Left lung (tissue), 10 donors: ENCODE results near the gene DLX3. TPM values are rescaled to one million over a fixed set of nuclear protein-coding genes. Genes with fewer than 3 reads are reported as not detected.

Experiments used
- ATAC-seq: fragments of 200-7000 bp; cut with Tn5 transposase; one replicate; pipeline ENCODE4 v1.9.1; 2020; ENCODE audit warnings: moderate library complexity
- DNase-seq, 4 donors: peaks; one replicate each; pipeline ENCODE4 v3.0.0-alpha.2; 2013 to 2020
- H3K27ac ChIP-seq, 2 donors: fragments of 200-600 bp; sonication (generic) in 1 of 2; one replicate each; pipeline versions ENCODE4 v1.5.0 to v1.8.0; 2020 to 2021
- H3K27me3 ChIP-seq, 2 donors: fragments of 200-600 bp; sonication (generic) in 1 of 2; one replicate each; pipeline versions ENCODE4 v1.5.0 to v1.8.0; 2020 to 2021
- H3K36me3 ChIP-seq, 2 donors: fragments of 200-600 bp; sonication (generic) in 1 of 2; one replicate each; pipeline versions ENCODE4 v1.5.0 to v1.8.0; 2020 to 2021
- H3K4me1 ChIP-seq, 2 donors: fragments of 200-600 bp; one replicate each; pipeline ENCODE4 v1.8.0; 2021
- H3K4me3 ChIP-seq, 2 donors: fragments of 200-600 bp; sonication (generic) in 1 of 2; one replicate each; pipeline versions ENCODE4 v1.5.0 to v1.8.0; 2020 to 2021; ENCODE audit warnings: mild to moderate bottlenecking in 1 of 2
- H3K9me3 ChIP-seq, 2 donors: fragments of 200-600 bp; sonication (generic) in 1 of 2; one replicate each; pipeline versions ENCODE4 v1.5.0 to v1.8.0; 2020 to 2021
- CTCF ChIP-seq, 2 donors: fragments of 200-600 bp; sonication (generic) in 1 of 2; IDR thresholded peaks; one replicate each; pipeline versions ENCODE4 v1.5.0 to v1.8.0; 2021; ENCODE audit warnings: antibody characterized with exemption in 2 of 2
- intact Hi-C, 2 donors: fragments of 100-400 bp; cut with DNase I; formaldehyde crosslinking; loops; one replicate each; pipeline versions ENCODE4 v1.11.2 to v1.14.2; 2022
- polyA plus RNA-seq, 6 donors: library from polyadenylated mRNA; unstranded; fragments of 120-200 nt; gene quantifications; one replicate each; pipeline ENCODE4 v1.2.1, GENCODE V29; 2013; ENCODE audit not compliant: insufficient read length in 6 of 6
- total RNA-seq, 2 donors: library from RNA; stranded (reverse); fragmentation: NEBNext Ultra II Directional; extraction: Animal tissue kit (Norgen Biotek cat#: 25700); gene quantifications; one replicate each; pipeline ENCODE4 v1.2.1, GENCODE V29; 2021
- donor health status: DM: no; HTN: yes; CAD: no.
- donor health status: DM: no; HTN: no; CAD: no.

The DLX3 gene
- total and polyA plus RNA-seq, 8 donors = 0.52 to 2.2 (median 1.3) TPM

- DNase-seq = peak in 3 of 4 donors; percentile 68 to 86 (median 85)
- H3K36me3 ChIP-seq = no peaks in the 10 kb centered on the region
- H3K27ac ChIP-seq = peak overlapping the region; percentile 62 to 77
- ATAC-seq = peak; percentile 73
- TF ChIP-seq CTCF (IDR thresholded peaks at IDR 0.05) = no peak
- no peaks in the 10 kb centered on the region for H3K9me3 ChIP-seq
- intact Hi-C loops = no loop called here
- H3K4me3 ChIP-seq = no peak overlapping the region
- H3K4me1 ChIP-seq = peaks cover 20 to 41% of the 10 kb centered on the region in 2 donors
- H3K27me3 ChIP-seq = no peaks in the 10 kb centered on the region
Measured at GRCh38 chr17:50034498-50035364, 39.7 kb upstream of the DLX3 start.

- ATAC-seq (no peak), DNase-seq (no peak)
- H3K27me3 ChIP-seq = peaks cover 0 to 3% of the 10 kb centered on the region in 2 donors
- H3K4me3 ChIP-seq = no peak overlapping the region
- H3K9me3 ChIP-seq = no peaks in the 10 kb centered on the region
- H3K27ac ChIP-seq = peak overlapping the region in 1 of 2 donors; percentile 62
- TF ChIP-seq CTCF (IDR thresholded peaks at IDR 0.05) = no peak
- intact Hi-C loops = no loop called here
- no peaks in the 10 kb centered on the region for H3K36me3 ChIP-seq
- peaks cover 20 to 42% of the 10 kb centered on the region in 2 donors for H3K4me1 ChIP-seq
Measured at GRCh38 chr17:50033316-50033715, 38.3 kb upstream of the DLX3 start.

- ATAC-seq (no peak), DNase-seq (no peak)
- Histone ChIP-seq H3K36me3 (no peaks in the 10 kb centered on the region), H3K27me3 (peaks cover 0 to 17% of the 10 kb centered on the region in 2 donors), H3K9me3 (no peaks in the 10 kb centered on the region), H3K4me3 (no peak overlapping the region), H3K4me1 (peaks cover 17 to 21% of the 10 kb centered on the region in 2 donors), H3K27ac (no peak overlapping the region)
- intact Hi-C loops = no loop called here
- no peak for TF ChIP-seq CTCF (IDR thresholded peaks at IDR 0.05)
Measured at GRCh38 chr17:50029185-50029584, 34.2 kb upstream of the DLX3 start.

- peaks cover 17 to 21% of the 10 kb centered on the region in 2 donors for H3K4me1 ChIP-seq
- ATAC-seq (no peak), DNase-seq (no peak)
- intact Hi-C loops = no loop called here
- no peak for TF ChIP-seq CTCF (IDR thresholded peaks at IDR 0.05)
- H3K4me3 ChIP-seq = no peak overlapping the region
- no peaks in the 10 kb centered on the region for H3K9me3 ChIP-seq
- H3K27me3 ChIP-seq = peaks cover 0 to 17% of the 10 kb centered on the region in 2 donors
- H3K27ac ChIP-seq = peak overlapping the region; percentile 7 to 61
- H3K36me3 ChIP-seq = no peaks in the 10 kb centered on the region
Measured at GRCh38 chr17:50028736-50029120, 33.7 kb upstream of the DLX3 start.
